ENCODE results near the gene DCT. TPM values are rescaled to one million over a fixed set of nuclear protein-coding genes. Genes with fewer than 3 reads are reported as not detected.
"Not testable (repeated sequence)": the region's sequence is repeated elsewhere in the genome, so short reads cannot be mapped to it uniquely, and the experiment has no call there.

DCT gene
- 10 to 100 TPM; 24.9 to 51.4 (median 35.6) TPM for total RNA-seq

- 28 to 38% methylated on average over 3 of the region's 3 CpGs for WGBS, 2 donors
These were observed at the start of gene DCT for GRCh38 chr13:94479616-94480015. Gene DCT, minus strand, starts transcription at chr13:94479682. Its CDS starts 427 bp downstream, at chr13:94479255.

GRCh38 chr13:94526956-94527355 is 47.5 kb upstream of the DCT start:
- not testable (repeated sequence) for H3K4me3 ChIP-seq (ENCODE audit: low read depth, poor library complexity, severe bottlenecking); DNase-seq (ENCODE audit: low spot score in 2 of 2)
- 73 to 91% methylated on average over 7 of the region's 7 CpGs for WGBS, 2 donors

More at GRCh38 chr13:94479616-94480015, at the start of gene DCT:
- H3K4me3 ChIP-seq (ENCODE audit: low read depth, poor library complexity, severe bottlenecking): no peak within 1 kb of the TSS
- intact Hi-C loops (cut with DNase I; ENCODE audit: low total_unique reads): no loop called here
- TF ChIP-seq CTCF (IDR thresholded peaks at IDR 0.05) (no peak), POLR2A (IDR thresholded peaks at IDR 0.05) (no peak)
- no peak for DNase-seq (ENCODE audit: low spot score in 2 of 2)

GRCh38 chr13:94525781-94526180 is 46.3 kb upstream of the DCT start:
- 92 to 94% methylated on average over 2 of the region's 2 CpGs for WGBS, 2 donors
- no peak overlapping the region for H3K4me3 ChIP-seq (ENCODE audit: low read depth, poor library complexity, severe bottlenecking)
- no peak for TF ChIP-seq CTCF (IDR thresholded peaks at IDR 0.05)
- TF ChIP-seq POLR2A (IDR thresholded peaks at IDR 0.05): no peak
- no peak for DNase-seq (ENCODE audit: low spot score in 2 of 2)
- intact Hi-C loops (cut with DNase I; ENCODE audit: low total_unique reads): no loop called here

More at GRCh38 chr13:94526956-94527355, 47.5 kb upstream of the DCT start:
- intact Hi-C loops (cut with DNase I; ENCODE audit: low total_unique reads): not testable (repeated sequence)

- 89 to 90% methylated on average over 5 to 7 of the region's 7 CpGs for WGBS, 2 donors
These were observed 44.9 kb upstream of the DCT start for GRCh38 chr13:94524407-94524806.

GRCh38 chr13:94520001-94520400 is 40.5 kb upstream of the DCT start:
- DNase-seq (ENCODE audit: low spot score in 2 of 2): no peak
- TF ChIP-seq POLR2A (IDR thresholded peaks at IDR 0.05) (no peak), CTCF (IDR thresholded peaks at IDR 0.05) (no peak)
- intact Hi-C loops (cut with DNase I; ENCODE audit: low total_unique reads): no loop called here
- H3K4me3 ChIP-seq (ENCODE audit: low read depth, poor library complexity, severe bottlenecking): no peak overlapping the region

More at GRCh38 chr13:94524407-94524806, 44.9 kb upstream of the DCT start:
- TF ChIP-seq CTCF (IDR thresholded peaks at IDR 0.05) (no peak), POLR2A (IDR thresholded peaks at IDR 0.05) (no peak)
- intact Hi-C loops (cut with DNase I; ENCODE audit: low total_unique reads): no loop called here
- no peak for DNase-seq (ENCODE audit: low spot score in 2 of 2)
- no peak overlapping the region for H3K4me3 ChIP-seq (ENCODE audit: low read depth, poor library complexity, severe bottlenecking)

- TF ChIP-seq CTCF (IDR thresholded peaks at IDR 0.05) (no peak), POLR2A (IDR thresholded peaks at IDR 0.05) (no peak)
- DNase-seq (ENCODE audit: low spot score in 2 of 2): no peak
- no peak overlapping the region for H3K4me3 ChIP-seq (ENCODE audit: low read depth, poor library complexity, severe bottlenecking)
- WGBS, 2 donors: 55 to 65% methylated on average over 1 of the region's 1 CpG
- intact Hi-C loops (cut with DNase I; ENCODE audit: low total_unique reads): no loop called here
These were observed 37.0 kb upstream of the DCT start for GRCh38 chr13:94516456-94516855.

Data from lower leg skin (tissue), 4 donors.